K562 (cell line): Measurements from ENCODE around the gene PBXIP1. TPM values are rescaled to one million over a fixed set of nuclear protein-coding genes. Genes with fewer than 3 reads are reported as not detected.

Experiments
- ATF4 ChIP-seq: fragments of 450-650 bp; formaldehyde crosslinking; IDR thresholded peaks from 2 replicates; pipeline ENCODE4 v1.4.0; 2022; ENCODE audit warnings: mild to moderate bottlenecking, moderate library complexity
- MAZ ChIP-seq, 2 experiments: fragments of 450-650 bp in 1 of 2; sonication (generic) in 1 of 2; formaldehyde crosslinking; IDR thresholded peaks in 1 of 2; conservative IDR thresholded peaks in 1 of 2; 2 replicates each; pipeline versions ENCODE4 v1.4.0 to v1.5.0; 2020; ENCODE audit warnings: mild to moderate bottlenecking in 1 of 2, missing genetic modification reagents in 1 of 2
- MEF2A ChIP-seq: IDR thresholded peaks from 2 replicates; pipeline ENCODE4 v1.6.1; 2011; ENCODE audit warnings: low read depth, mild to moderate bottlenecking, low read length, moderate library complexity; ENCODE audit not compliant: control insufficient read depth
- U2AF1 ChIP-seq: fragments of 200-400 bp; formaldehyde crosslinking; optimal IDR thresholded peaks from 2 replicates; pipeline ENCODE3; 2017; ENCODE audit warnings: mild to moderate bottlenecking, low read depth, low read length, moderate library complexity
- ZNF407 ChIP-seq: fragments of 450-650 bp; IDR thresholded peaks from 2 replicates; pipeline ENCODE4 v1.6.1; 2016; ENCODE audit warnings: low read depth
- ZNF740 ChIP-seq, 3 experiments: fragments of 200-800 bp in 1 of 3; sonication (Bioruptor generic) in 1 of 3; sonication (generic) in 1 of 3; formaldehyde crosslinking in 1 of 3; IDR thresholded peaks; 2 replicates each; pipeline versions ENCODE4 v1.6.1 to v1.8.0; 2016 to 2022; ENCODE audit warnings: mild to moderate bottlenecking in 2 of 3, missing compliant biosample characterization in 2 of 3, missing genetic modification characterization in 2 of 3, missing genetic modification reagents in 1 of 3
- polyA plus RNA-seq, 8 experiments: library from polyadenylated mRNA; depleted of rRNA in 4 of 8; stranded (reverse) in 5 of 8; unstranded in 3 of 8; fragments of >200 nt; fragmentation: Nextera tagmentation in 2 of 8; fragmentation: Illumina TruSeq in 1 of 8; extraction: Ambion mirVana in 2 of 8; extraction: Trizol in 1 of 8; gene quantifications; 2 replicates each; pipeline versions ENCODE4 v1.2.1 to v1.2.3, GENCODE V29; 2011 to 2014; ENCODE audit warnings: inconsistent platforms in 1 of 8, missing spikeins in 1 of 8
- total RNA-seq, 7 experiments: library from RNA; depleted of rRNA in 6 of 7; stranded (reverse); fragments of >200 nt in 6 of 7; fragmentation: Illumina TruSeq in 2 of 7; extraction: Trizol in 2 of 7; gene quantifications; 2 replicates each; pipeline versions ENCODE4 v1.2.1 to v1.2.3, GENCODE V29; 2011 to 2021; ENCODE audit warnings: low replicate concordance in 1 of 7
- TF ChIP-seq, protein P1 (sequence below), 2 experiments: IDR thresholded peaks; 2 replicates each; pipeline ENCODE4 v1.6.1; 2011; ENCODE audit warnings: borderline replicate concordance in 1 of 2, control low read depth in 1 of 2, low read depth in 1 of 2, low read length in 1 of 2, mild to moderate bottlenecking in 1 of 2, mixed read lengths in 1 of 2, moderate library complexity in 1 of 2; ENCODE audit not compliant: insufficient read depth in 1 of 2, insufficient read length in 1 of 2, poor library complexity in 1 of 2, severe bottlenecking in 1 of 2; ENCODE audit errors: extremely low read depth in 1 of 2
- TF ChIP-seq, protein P2 (sequence below), 2 experiments: IDR thresholded peaks in 1 of 2; conservative IDR thresholded peaks in 1 of 2; 2 replicates each; pipeline ENCODE4 v1.6.1; 2016; ENCODE audit warnings: low read depth in 2 of 2, mild to moderate bottlenecking in 1 of 2, missing compliant biosample characterization in 1 of 2, missing genetic modification characterization in 1 of 2, moderate library complexity in 1 of 2

Gene PBXIP1
- total and polyA plus RNA-seq, 9 of the 15 experiments (the other 6 are each of a cell fraction or from before 2014, with no cell fraction given), result 0.13 to 8.3 (median 5.8) TPM

- no peak for TF ChIP-seq ZNF407
- no peak for TF ChIP-seq MEF2A
- no peak for TF ChIP-seq ATF4 (CRISPR knock-in tag)
- TF ChIP-seq, protein P1, sequence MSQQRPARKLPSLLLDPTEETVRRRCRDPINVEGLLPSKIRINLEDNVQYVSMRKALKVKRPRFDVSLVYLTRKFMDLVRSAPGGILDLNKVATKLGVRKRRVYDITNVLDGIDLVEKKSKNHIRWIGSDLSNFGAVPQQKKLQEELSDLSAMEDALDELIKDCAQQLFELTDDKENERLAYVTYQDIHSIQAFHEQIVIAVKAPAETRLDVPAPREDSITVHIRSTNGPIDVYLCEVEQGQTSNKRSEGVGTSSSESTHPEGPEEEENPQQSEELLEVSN (IDR thresholded peaks at IDR 0.05; ENCODE audit: borderline replicate concordance in 1 of 2, extremely low read depth in 1 of 2, insufficient read depth in 1 of 2, insufficient read length in 1 of 2, low read depth in 1 of 2, low read length in 1 of 2, poor library complexity in 1 of 2, severe bottlenecking in 1 of 2), result peak in 1 of 2 experiments; percentile 24
- no peak for TF ChIP-seq U2AF1
- TF ChIP-seq ZNF740 (CRISPR knock-in tag; IDR thresholded peaks at IDR 0.05), result 0 out of 2 replicates have a peak, but pooled peaks have one; percentile 31
- TF ChIP-seq ZNF740 (tag; IDR thresholded peaks at IDR 0.05), result no peak
- TF ChIP-seq, protein P2, sequence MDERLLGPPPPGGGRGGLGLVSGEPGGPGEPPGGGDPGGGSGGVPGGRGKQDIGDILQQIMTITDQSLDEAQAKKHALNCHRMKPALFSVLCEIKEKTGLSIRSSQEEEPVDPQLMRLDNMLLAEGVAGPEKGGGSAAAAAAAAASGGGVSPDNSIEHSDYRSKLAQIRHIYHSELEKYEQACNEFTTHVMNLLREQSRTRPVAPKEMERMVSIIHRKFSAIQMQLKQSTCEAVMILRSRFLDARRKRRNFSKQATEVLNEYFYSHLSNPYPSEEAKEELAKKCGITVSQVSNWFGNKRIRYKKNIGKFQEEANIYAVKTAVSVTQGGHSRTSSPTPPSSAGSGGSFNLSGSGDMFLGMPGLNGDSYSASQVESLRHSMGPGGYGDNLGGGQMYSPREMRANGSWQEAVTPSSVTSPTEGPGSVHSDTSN (CRISPR knock-in tag; IDR thresholded peaks at IDR 0.05; ENCODE audit: low read depth), result no peak
- TF ChIP-seq, protein P2 (tag; conservative IDR thresholded peaks at IDR 0.05; ENCODE audit: low read depth), result peak; percentile 31; the same call in 1 of the 2 replicates
- peak; percentile 18 to 54; a peak in 3 of 4 replicates for TF ChIP-seq MAZ (CRISPR knock-in tag; conservative IDR thresholded peaks at IDR 0.05 in 1 of 2, IDR thresholded peaks at IDR 0.05 in 1 of 2)
Observed at GRCh38 chr1:154975409-154976059, 19.6 kb upstream of the PBXIP1 start (continued).
